ENCODE data around the gene GPR158.

Gene GPR158

DNA sequence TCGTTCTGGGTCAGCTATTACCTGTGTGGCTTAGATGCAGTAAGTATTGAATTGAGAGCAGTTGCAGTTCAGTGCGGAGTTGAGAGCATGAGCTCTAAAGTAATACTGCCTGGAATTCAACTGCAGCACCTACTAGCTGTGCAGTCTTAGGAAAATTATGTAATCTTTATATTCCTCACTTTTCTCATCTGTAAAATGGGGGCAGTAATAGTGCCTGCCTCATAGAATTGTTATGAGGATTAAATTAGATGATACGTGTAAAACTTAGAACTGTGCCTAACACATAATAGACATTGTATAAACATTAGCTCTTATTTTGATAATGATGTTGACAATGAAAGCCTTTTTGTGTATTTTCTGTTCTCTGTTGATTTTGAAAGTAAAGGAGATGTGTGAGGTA is 330.0 kb downstream of the GPR158 start:
- no peak for ATAC-seq
- DNase-seq = no peak

DNA sequence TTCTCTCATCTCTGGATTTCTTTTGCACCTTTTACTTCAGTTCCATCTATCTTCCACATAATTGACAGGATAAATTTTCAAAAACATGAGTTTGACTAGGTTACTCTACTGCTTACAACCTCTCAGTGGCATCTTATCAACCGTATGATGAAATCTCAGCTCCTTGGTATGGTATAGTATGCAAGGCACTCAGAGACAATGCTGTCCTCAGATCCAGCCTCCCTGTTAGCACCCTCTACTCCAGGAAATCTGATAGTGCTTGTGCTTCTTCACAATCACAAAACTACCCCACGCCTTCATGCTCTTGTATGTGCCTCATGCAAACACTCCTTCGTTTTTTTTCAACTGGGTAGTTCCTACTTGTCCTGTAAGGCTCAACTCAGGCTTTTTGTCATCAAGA is 330.7 kb downstream of the GPR158 start:
- DNase-seq (no peak), ATAC-seq (no peak)

DNA sequence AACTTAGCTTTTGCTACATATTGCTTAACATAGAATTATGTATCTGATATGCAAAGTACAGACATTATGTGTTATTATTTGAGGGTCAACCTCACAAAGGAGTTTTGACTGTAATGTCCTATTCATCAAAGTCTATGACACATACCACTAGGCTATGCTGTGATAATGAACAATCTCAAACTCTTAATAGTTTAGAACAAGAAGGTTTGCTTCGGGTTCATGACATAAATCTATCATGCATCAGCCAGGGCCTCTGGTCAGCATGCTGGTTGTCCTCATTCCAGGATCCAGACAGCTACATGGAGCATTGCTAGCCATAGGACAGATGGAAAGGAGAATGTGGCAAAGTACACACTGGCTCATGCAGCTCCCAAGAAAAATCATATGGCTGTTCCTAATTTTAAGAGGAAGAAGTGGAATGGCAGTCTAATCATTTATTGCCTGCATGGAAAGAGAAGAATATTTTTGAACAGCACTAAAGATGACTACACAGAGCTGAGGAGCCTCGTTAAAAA is 332.1 kb downstream of the GPR158 start:
- DNase-seq (no peak), ATAC-seq (no peak)

DNA sequence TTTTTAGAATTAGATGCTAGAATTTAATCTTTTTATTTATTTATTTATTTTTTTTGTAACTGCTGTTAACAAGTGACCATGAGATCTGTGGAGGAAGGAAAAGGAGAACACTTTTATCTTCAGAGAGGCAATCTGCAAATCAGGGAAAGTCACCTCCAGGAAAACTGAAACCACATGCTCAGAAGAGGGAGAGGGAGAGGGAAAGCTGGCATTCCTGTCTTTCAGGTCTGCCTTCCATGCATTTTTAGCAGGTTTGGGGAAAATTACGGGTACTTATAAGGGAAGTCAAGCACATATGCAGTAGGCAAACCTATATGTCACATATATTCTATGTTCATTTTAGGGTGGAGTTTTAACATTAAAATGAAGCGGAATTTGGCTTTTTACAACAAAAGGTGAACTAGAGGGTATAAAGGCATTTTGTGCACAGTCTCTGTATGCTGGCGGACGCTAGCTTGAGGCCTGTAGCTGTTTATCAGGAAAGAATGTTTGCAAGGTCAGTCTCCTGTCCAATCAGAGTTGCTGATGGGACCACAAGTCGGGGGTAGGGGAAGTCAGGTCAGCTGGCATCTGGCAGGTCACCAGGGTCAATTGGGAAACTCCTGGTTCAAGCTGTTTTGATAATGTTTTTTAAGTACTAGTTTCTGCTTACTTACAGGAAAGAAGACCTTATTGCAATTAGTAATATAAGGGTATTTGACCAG is 333.5 kb downstream of the GPR158 start:
- DNase-seq = no peak
- no peak for ATAC-seq

DNA sequence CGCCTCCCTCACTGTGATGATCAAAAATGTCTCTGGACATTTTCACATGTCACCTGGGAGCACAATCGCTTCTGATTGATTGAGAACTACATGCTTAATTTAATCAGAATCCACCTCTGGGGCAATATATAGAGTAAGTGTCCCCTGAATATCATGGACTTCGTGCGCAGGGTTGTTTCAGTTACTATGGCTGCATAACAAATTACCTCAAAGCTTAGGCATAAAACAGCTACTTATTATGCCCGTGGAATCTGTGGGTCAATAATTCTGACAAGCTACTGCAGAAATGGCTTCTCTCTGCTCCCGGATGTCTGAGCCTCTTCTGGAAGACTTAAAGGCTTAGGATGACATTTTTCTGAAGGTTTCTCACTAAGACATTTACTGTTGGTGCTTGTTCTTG is 334.4 kb downstream of the GPR158 start:
- no peak for ATAC-seq
- DNase-seq = no peak

DNA sequence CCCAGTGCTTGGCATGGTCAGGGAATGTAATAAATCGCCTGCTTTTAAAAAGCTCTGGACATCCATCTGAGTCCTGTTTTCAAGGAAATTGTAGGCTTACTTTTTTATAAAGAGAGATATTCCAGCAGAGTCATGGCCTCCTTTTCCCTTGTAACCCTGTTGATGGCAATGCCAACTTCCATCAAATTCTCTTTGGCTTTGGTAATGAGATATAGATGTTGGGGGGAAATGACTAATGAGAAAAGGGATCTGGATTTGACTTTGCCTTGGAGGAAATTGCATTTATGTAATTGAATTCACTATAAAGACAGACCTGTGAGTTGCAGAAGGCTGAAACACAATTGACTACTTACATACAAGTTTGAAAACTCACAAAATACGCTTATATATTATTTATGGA is 347.5 kb downstream of the GPR158 start:
- ATAC-seq = no peak

DNA sequence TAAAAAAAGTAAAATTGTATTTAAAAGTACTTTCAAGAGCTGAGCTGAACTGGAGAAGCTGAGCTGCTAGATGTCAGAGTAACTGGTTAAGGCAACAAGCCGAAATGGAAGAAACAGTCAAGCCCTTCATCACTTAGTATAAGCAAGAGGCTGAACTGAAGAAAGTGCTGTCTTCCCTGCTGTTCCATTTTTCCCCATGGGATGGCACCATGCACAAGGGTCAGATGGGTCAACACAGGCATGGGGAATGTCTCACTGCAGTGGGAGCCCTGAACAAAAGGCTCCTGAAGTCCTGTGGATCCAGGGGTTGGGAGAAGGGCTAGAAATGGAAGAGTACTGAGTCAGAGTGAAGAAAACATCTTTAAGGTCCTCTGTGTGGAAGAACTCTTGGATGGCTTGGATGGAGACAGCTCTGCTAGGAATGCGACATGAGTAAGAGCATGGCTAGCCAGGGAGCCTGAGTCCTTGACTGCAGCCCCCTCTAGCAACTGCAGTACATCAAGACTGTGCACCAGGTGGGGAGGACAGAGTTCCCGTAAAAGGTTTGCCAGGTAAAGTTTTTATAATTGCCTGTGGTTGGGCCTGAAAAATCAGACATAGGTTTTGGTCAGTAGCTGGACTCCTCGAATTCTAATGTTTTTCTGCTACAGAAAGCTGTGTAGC is 348.3 kb downstream of the GPR158 start:
- ATAC-seq (no peak), DNase-seq (no peak)

More for the DNA sequence above, 347.5 kb downstream of the GPR158 start:
- DNase-seq = no peak

DNA sequence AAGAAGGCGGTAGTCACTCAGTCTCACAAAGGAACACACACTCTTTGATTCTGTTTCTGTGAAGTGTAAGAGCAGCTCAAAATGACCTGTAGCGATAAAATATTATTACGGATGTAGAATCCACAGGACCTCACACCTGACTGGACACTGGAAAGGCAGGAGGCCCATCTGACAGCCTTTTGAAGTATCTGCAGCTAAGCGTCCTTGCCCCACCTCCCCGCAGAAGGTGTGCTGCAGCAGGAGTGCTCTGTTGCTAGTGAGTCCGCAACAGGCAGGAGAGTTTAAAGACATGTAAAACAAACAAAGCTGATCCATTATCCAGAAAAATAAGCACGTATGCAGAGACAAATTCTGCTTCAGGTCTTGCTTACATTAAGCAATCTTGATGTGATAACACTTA is 355.5 kb downstream of the GPR158 start:
- DNase-seq (no peak), ATAC-seq (no peak)

DNA sequence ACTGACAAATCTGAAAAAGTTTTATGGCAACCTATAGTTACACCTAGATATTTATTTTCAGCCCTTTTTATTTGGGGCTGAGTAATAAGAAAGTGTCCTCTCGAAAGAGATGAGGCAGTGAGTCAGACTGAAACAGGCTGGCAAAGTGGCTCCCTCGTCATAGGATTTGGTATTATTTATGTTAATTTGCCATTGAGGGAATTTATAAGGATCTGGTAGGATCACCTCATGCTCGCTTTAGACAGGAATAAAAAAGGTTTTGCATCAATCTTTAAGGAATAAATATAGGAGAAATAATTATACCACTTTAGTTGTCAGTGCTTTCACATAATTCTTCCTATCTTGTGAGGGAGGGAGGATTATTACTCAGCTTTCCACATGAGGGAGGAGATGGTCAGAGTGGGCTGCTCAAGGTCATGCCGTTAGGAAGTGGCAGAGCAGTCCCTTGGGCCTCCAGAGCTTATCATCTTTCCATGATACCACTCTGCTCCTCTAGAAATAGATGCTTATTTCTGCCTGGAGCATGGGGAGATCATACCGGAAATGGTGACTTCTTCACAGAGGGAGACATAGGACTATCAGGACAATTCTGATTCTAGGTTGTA is 356.8 kb downstream of the GPR158 start:
- ATAC-seq (no peak), DNase-seq (no peak)

DNA sequence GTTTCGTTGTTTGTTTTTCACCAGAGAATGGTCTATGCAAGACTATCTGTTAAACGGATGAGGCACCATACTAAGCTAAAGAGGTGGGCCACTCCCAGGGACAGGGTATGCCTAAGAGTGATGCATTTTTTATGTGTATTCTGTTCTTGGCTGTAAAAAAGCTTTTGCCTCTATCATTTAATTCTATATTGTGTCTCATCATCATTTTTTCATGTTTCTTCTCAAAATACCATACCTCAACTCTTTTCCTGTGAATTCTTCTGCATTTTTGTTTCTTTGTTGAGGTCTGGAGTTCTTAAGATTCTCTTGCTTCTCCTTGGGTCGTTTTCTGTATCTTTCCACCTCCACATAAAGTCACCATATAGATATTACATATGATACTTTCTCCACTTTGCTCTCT is 357.4 kb downstream of the GPR158 start:
- DNase-seq (no peak), ATAC-seq (no peak)

DNA sequence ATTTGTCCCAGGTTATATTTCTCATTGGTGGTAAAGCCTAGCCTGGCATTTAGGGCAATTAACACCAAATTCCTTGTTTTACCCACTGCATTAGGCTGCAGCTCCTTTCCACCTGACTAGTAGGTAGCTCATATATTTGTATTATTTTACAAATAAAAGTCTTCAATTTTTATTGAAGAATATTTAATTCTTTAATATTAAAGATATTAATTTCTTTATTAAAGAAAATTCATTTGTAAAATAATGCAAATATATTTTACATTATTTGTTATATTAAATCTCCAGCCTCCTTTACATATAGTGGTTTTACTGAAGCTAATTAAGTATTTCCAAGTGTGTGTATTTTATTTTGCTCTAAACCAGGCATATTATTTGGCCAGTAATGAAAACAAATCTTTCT is 361.2 kb downstream of the GPR158 start:
- ATAC-seq = no peak
- DNase-seq = no peak

DNA sequence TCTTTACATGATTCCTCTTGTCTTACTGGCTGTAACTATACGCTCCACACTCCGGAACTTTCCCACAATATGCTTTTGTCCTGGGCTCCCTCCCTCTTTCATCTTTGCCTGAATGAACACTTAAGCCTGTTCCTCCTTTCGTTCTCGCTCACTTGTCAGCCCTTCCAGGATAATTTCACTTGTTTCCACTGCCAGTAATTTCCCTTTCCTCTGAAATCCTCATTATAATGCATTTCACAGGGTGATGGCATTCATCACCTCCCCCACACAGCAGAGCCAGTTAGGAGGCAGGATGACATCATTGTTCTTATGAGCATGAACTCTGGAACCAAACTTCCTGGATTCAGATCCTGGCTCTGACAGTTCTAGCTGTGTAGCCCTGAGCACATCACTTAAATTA is 372.6 kb downstream of the GPR158 start:
- ATAC-seq = no peak

DNA sequence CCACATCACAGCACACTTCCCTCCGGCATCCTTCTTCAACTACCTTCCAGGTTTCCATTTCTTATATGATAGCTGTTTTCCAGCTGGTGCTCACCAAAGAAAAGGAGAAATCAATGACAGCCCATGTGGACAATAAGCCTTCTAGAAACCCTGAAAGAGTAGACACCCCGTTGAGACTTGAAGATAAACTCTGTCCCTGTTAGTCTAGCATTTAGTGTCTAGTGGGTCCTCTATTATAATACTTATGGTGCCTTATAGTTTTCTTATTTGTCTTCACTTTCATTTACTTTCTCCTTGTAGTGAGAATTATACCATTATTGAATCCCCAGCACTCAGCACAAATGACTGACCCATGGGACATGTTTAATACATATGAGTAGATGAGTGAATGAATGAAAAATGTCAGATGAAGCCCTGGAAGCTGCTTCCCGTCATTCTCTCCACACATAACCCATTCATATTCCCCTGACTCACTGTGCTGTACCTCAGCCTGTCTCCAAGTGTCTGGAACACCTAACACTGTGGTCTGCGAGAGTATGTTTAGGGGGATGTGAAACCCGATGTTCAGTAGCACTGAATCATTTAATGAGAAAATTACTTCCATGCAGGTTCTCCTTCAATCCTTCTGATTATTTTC is 377.6 kb downstream of the GPR158 start:
- ATAC-seq (no peak), DNase-seq (no peak)

More for the DNA sequence above, 372.6 kb downstream of the GPR158 start:
- no peak for DNase-seq

DNA sequence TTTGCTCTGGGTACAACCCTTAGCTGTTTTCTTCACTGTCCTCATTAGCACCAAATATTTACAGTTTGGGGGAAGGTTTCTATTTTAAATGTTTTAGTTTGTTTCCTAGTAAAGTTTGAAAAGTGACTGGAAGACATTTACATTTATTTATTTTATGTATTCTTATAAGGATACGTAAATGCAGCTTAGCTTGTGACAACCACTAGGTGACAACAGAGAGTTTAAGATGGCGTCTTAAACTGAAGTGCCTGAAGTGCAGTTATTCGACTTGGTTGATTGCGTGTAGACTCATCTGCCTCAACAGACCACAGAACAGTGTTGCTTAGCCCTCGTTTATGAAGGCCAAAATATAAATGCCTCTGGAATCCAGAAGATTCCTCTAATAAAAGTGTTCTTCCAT is 381.1 kb downstream of the GPR158 start:
- ATAC-seq (no peak), DNase-seq (no peak)

DNA sequence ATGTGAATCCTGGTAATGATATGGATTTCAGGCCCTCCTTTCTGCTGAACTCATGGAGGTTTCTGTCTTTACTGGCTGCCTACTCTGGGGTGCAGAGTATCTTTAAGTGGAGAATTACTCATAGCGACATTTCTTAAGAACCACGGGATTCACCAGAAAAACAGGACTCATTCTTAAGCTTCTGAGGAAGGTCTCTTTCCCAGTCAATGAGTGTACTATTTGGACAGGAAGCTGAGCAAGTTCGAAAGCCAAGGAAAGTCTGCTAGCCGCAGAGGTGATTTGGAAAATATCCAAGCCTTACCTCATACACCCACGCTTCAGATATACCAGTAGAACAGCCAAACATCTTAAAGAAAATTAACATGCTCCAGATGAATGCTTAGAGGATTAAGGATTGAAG is 381.7 kb downstream of the GPR158 start:
- ATAC-seq = no peak
- no peak for DNase-seq

DNA sequence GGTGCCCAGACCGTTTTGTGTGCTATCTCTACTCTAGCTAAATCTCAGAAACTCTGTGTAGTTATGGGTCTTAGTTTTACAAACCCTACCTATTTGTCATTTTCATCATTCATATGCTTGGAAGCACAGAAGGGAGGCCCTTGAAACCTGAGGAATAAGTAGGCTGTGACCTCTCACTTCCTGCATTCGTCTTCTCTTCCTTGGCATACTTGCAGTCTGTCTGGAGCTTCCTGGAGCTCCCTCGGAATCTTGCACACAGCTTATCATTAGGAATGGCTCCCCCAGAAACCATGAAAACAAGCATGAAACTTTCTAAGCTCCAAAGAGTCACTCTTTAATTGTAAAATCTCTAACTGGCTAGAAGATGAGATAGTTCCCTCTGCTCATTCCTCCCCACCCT is 382.3 kb downstream of the GPR158 start:
- DNase-seq = no peak
- ATAC-seq = no peak

DNA sequence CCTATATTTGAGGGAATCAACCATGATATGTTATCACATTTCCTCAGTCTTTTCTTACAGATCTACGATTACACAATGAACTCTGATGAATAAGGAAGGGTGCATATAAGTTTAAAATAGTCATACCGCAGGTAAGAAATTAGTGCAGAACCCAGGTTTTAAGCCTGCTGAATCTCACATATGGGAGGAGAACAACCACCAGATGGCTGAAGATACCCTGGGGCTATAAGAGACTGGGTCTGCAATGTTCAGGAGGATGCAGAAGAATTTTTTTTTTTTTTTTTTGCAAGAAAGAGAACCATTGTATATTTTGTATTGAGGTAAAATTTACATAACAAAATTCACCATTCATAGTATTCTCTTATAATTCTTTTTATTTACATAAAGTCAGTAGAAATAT is 387.0 kb downstream of the GPR158 start:
- DNase-seq (no peak), ATAC-seq (no peak)

DNA sequence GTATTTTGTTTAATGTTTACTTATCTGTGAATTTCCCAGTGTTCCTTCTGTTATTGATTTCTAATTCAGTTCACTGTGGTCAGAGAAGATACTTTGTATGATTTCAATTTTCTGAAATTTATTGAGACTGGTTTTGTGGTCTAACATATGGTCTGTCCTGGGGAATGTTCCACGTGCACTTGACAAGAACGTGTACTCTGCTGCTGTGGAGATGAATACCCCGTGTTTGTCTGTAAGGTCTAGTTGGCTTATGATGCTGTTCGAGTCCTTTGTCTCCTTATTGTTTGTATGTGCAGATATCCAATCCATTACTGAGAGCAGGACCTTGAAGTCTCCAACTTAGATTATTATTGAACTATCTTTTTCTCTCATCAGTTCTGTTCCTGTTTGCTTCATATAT is 387.7 kb downstream of the GPR158 start:
- ATAC-seq = no peak
- no peak for DNase-seq

DNA sequence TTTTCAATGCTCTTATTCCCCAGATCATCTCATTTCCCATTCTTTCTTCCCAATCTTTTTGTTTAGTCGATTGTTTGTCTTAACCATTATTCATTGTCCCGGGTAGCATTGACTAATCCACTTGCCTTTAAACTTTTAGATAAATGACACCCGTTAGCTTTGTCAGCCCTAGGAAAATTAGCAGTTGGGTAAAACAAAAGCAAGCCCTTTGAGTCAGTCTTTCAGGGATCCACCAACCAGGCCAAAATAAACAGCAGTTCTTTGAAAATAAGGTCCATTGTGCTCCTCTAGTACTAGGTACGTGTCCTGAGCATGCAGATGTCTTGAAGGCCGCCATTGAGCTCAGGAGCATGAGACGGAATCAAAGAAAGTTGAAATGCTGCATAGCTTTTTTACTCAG is 389.6 kb downstream of the GPR158 start:
- DNase-seq = no peak
- no peak for ATAC-seq

DNA sequence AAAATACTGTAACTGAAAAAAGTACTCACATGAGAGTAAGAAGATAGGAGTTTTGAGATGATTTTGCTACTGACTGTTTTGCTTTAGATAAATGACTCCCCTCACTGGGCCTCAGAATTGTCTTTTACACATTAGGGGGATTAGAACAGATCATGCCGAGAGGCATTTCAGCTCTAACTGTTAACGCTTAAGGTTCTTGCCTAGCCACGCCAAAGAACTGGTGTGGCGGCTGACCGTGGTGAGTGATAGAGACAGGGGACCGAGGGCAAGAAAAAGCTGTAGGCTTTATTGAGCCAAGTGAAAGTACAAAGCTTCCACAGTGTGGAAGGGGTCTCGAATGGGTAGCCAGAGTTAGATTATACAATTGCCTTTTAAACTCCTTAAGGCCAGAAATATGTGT is 390.8 kb downstream of the GPR158 start:
- ATAC-seq = no peak

DNA sequence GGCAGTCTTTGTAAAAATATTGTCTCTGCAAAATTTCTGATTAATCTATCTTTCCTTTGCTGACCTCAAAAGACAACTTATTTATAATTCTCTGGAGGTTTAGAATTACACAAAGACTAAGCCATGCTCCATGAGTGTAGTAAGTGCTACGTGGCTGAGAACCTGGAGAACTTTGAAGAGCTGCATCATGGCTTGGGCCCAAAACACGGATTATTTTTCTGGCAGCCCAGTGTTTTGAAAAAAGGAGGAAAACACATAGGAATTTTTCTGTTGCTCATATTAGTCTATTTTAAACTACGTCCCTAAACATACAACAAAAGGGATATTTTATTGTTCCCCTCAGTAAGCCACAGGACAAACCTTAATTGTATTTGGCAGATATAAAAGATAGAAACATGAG is 398.5 kb downstream of the GPR158 start:
- no peak for DNase-seq
- no peak for ATAC-seq

More for the DNA sequence above, 390.8 kb downstream of the GPR158 start:
- DNase-seq = no peak

DNA sequence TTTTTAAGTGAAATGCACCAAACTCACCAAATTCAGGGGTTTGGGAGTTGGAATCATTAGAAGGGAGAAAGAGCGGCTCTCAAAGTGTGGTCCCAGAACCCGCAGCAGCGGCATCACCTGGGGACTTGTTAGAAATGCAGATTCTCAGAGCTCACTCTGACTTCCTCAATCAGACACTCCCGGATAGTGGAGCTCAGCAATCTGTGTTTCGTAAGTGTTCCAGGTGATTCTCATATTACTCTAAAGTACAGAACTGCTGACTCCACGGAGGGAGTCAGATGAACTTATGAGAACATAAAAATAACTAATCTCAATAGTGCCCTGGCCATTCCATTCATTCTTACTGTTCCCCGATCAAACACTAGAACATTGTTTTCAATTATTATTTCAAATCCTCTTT is 400.5 kb downstream of the GPR158 start:
- DNase-seq (no peak), ATAC-seq (no peak)

DNA sequence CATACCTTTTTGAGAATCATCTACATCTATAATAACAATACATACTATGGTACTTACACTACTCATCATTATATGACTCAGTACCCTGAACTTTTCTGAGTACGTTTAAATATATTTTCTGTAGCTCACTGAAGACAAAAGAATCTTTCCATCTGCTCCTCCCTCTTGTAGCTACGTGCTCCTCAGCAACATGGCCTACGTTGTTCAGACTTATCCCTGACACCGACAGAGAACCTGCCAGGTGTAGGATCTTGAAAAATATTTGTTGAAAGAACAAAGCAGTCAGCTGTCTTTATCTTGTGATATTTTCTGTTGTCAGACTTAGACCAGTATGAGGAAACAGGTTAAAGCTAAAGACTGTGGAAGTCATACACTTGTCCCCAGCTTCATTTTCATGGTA is 403.3 kb downstream of the GPR158 start:
- ATAC-seq = no peak
- DNase-seq = no peak

Measured in stimulated activated naive CD8-positive, alpha-beta T cell treated with anti-CD3 and anti-CD28 coated beads, Interleukin-15, Interleukin-2, amounts not matched to agents 100 U/mL and 50 U/mL, for 24 hours (primary cell).